22Rv1 (cell line): ENCODE results near the gene WIPF3.

Experiments used
- CTCF ChIP-seq: fragments of 450-650 bp; IDR thresholded peaks from 2 replicates; pipeline ENCODE4 v1.5.1; 2017; ENCODE audit warnings: mild to moderate bottlenecking
- ZFX ChIP-seq: fragments of 450-650 bp; IDR thresholded peaks from 2 replicates; pipeline ENCODE4 v1.6.1; 2017; ENCODE audit warnings: antibody characterized with exemption, borderline replicate concordance

GRCh38 chr7:29898301-29898700, 92.0 kb downstream of the WIPF3 start:
- TF ChIP-seq CTCF = no peak
- no peak for TF ChIP-seq ZFX
